HEK293T (cell line): ENCODE data around the gene KRCC1.
"Not testable (repeated sequence)": the region's sequence is repeated elsewhere in the genome, so short reads cannot be mapped to it uniquely, and the experiment has no call there.

Experiments
- ARNT ChIP-seq: fragments of 450-650 bp; IDR thresholded peaks from 2 replicates; pipeline ENCODE4 v1.6.1; 2017; ENCODE audit warnings: mild to moderate bottlenecking
- BHLHE40 ChIP-seq: fragments of 450-650 bp; IDR thresholded peaks from 2 replicates; pipeline ENCODE4 v1.6.1; 2016; ENCODE audit warnings: mild to moderate bottlenecking, moderate library complexity, borderline replicate concordance
- FOXA1 ChIP-seq: fragments of 450-650 bp; IDR thresholded peaks from 2 replicates; pipeline ENCODE4 v1.6.1; 2016; ENCODE audit warnings: mild to moderate bottlenecking
- FOXK2 ChIP-seq: fragments of 450-650 bp; IDR thresholded peaks from 2 replicates; pipeline ENCODE4 v1.6.1; 2016; ENCODE audit warnings: mild to moderate bottlenecking
- LEF1 ChIP-seq: fragments of 450-650 bp; IDR thresholded peaks from 2 replicates; pipeline ENCODE4 v1.6.1; 2017; ENCODE audit warnings: mild to moderate bottlenecking, borderline replicate concordance
- NFRKB ChIP-seq: fragments of 450-650 bp; IDR thresholded peaks from 2 replicates; pipeline ENCODE4 v1.6.1; 2016; ENCODE audit warnings: mild to moderate bottlenecking, moderate library complexity
- SP1 ChIP-seq: fragments of 450-650 bp; IDR thresholded peaks from 2 replicates; pipeline ENCODE4 v1.6.1; 2017
- TARDBP ChIP-seq: fragments of 450-650 bp; IDR thresholded peaks from 2 replicates; pipeline ENCODE4 v1.6.1; 2016
- ZNF384 ChIP-seq: fragments of 450-650 bp; IDR thresholded peaks from 2 replicates; pipeline ENCODE4 v1.6.1; 2016

GRCh38 chr2:87985902-87986301, 69.7 kb downstream of the KRCC1 start:
- not testable (repeated sequence) for TF ChIP-seq SP1, FOXK2, LEF1, NFRKB, BHLHE40, TARDBP, ARNT, FOXA1, ZNF384
